ENCODE results near the gene COL9A2. TPM values are rescaled to one million over a fixed set of nuclear protein-coding genes. Genes with fewer than 3 reads are reported as not detected.

The COL9A2 gene
- total and polyA plus RNA-seq, 11 donors: 0.14 to 1.4 (median 0.50) TPM; not detected in 1

DNA sequence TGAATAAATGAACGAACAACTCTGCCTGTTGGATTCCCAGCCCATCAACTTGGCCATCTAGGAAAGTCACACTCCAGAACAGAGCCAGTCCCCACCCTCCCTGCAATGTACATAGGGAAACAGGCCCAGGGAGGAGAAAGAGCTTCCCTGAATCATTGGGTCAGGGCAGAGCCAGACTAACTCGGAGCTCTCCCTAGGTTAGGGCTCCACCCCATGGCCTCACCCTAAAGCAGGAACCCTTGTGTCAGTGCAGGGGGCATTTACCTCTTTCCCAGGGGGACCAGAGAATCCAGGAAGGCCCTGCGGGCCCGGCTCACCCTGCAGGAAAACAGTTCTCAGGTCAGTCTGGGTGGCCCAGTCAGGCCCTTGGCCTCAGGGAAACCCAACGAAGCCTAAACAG is 11.6 kb downstream of the COL9A2 start:
- peaks cover 0 to 14% (median 0%) of the 10 kb centered on the region in 9 donors for H3K27me3 ChIP-seq
- no peaks in the 10 kb centered on the region for H3K36me3 ChIP-seq
- TF ChIP-seq, protein P1, sequence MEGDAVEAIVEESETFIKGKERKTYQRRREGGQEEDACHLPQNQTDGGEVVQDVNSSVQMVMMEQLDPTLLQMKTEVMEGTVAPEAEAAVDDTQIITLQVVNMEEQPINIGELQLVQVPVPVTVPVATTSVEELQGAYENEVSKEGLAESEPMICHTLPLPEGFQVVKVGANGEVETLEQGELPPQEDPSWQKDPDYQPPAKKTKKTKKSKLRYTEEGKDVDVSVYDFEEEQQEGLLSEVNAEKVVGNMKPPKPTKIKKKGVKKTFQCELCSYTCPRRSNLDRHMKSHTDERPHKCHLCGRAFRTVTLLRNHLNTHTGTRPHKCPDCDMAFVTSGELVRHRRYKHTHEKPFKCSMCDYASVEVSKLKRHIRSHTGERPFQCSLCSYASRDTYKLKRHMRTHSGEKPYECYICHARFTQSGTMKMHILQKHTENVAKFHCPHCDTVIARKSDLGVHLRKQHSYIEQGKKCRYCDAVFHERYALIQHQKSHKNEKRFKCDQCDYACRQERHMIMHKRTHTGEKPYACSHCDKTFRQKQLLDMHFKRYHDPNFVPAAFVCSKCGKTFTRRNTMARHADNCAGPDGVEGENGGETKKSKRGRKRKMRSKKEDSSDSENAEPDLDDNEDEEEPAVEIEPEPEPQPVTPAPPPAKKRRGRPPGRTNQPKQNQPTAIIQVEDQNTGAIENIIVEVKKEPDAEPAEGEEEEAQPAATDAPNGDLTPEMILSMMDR (IDR thresholded peaks at IDR 0.05): peak in 3 of 12 donors; percentile 8 to 16 (median 13)
- no peak for TF ChIP-seq POLR2A (IDR thresholded peaks at IDR 0.05)
- H3K4me3 ChIP-seq: no peak overlapping the region
- ATAC-seq (peak in 1 of 4 donors; percentile 54), DNase-seq (no peak)
- intact Hi-C loops (cut with DNase I): no loop called here
- 82 to 88% (median 85%) methylated on average over 5 of the region's 5 CpGs for WGBS, 4 donors
- H3K27ac ChIP-seq: no peak overlapping the region
- no peaks in the 10 kb centered on the region for H3K9me3 ChIP-seq
- peaks cover 0 to 4% (median 0%) of the 10 kb centered on the region in 12 donors for H3K4me1 ChIP-seq

DNA sequence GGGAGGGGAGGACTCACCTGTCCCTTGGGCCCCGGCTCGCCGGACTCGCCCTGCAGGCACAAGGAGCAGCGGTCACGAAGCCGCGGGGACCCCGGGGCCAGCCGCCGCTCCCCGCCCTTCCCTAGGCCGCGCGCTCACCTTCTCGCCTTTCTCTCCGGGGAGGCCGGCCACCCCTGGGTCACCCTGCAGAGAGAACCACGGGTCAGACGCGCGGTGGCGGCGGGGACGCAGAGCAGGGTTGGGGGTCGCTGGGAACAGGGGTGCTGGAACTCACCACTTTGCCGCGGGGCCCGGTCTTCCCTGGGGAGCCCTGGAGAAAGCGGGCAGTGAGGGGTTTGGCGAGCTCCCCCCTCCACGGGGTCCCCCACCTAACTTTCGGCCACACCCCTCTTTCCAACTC is 13.3 kb downstream of the COL9A2 start:
- no peaks in the 10 kb centered on the region for H3K9me3 ChIP-seq
- peak overlapping the region in 2 of 12 donors; percentile 6 to 10 for H3K4me3 ChIP-seq
- no peak for ATAC-seq
- no peaks in the 10 kb centered on the region for H3K36me3 ChIP-seq
- DNase-seq: no peak
- no peak for TF ChIP-seq POLR2A (IDR thresholded peaks at IDR 0.05)
- TF ChIP-seq, protein P1 (IDR thresholded peaks at IDR 0.05): no peak
- peaks cover 0 to 14% (median 0%) of the 10 kb centered on the region in 9 donors for H3K27me3 ChIP-seq
- H3K4me1 ChIP-seq: peaks cover 0 to 4% (median 0%) of the 10 kb centered on the region in 12 donors
- no peak overlapping the region for H3K27ac ChIP-seq
- intact Hi-C loops (cut with DNase I): no loop called here
- 35 to 55% (median 47%) methylated on average over 3 to 33 of the region's 33 CpGs for WGBS, 4 donors

DNA sequence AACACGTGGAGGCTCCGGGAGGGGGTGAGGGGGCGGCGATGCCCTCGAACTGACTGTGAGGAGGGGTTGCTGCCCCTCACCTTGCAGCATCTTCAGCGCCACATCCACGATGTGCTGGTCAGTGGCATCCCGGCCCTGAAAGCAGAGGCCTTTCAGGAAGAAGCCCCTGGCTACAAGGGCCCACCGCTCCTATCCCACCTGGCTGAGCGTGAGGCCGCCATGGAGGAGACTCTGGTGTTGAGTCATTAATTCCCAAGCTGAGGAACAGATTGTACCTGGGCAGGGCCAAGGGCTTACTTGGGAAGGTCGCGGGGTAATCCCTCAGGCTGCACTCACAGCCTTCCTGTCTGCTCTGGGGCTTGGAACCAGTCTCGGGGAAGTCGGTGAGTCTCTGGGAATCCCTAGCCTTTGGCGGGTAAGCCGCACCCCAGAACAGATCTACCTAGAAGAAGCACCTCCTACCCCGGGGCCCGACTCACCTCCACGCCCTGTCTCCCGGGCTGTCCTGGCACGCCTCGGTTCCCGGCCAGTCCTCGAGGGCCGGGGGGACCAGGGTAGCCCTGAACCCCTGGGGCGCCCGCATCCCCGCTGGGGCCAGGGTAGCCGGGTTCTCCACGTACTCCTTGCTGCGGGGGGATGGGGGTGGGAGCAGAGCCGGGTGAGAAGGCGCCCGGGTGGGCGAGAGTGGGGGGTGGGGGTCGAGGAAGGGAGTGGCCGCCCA is 13.9 kb downstream of the COL9A2 start:
- no peak for ATAC-seq
- H3K4me1 ChIP-seq: peaks cover 0 to 4% (median 0%) of the 10 kb centered on the region in 12 donors
- no peaks in the 10 kb centered on the region for H3K36me3 ChIP-seq
- H3K9me3 ChIP-seq: no peaks in the 10 kb centered on the region
- H3K4me3 ChIP-seq: peak overlapping the region in 2 of 12 donors; percentile 6 to 10
- 67 to 89% (median 72%) methylated on average over 11 to 38 of the region's 38 CpGs for WGBS, 4 donors
- no peak for TF ChIP-seq POLR2A (IDR thresholded peaks at IDR 0.05)
- TF ChIP-seq, protein P1 (IDR thresholded peaks at IDR 0.05): no peak
- H3K27ac ChIP-seq: no peak overlapping the region
- H3K27me3 ChIP-seq: peaks cover 0 to 14% (median 0%) of the 10 kb centered on the region in 9 donors
- intact Hi-C loops (cut with DNase I): no loop called here
- DNase-seq: no peak

DNA sequence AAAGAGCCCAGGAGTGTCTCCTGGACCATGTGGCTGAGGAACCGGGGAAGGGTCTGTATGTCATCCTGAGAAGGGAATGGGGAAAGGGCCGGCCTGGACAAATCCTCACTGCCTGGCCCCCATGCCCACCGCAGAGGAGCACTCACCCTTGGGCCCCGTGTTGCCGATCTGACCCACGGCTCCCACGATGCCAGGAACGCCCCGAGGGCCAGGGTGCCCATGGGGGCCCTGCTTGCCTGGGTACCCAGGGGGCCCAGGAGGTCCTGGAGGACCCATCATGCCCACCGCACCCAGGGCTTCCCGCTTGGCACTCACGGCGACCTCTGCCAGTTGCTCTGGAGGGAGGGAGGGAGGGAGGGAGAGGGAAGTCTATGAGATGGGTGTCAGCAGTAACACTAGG is 14.6 kb downstream of the COL9A2 start:
- 88 to 91% (median 90%) methylated on average over 11 to 13 of the region's 13 CpGs for WGBS, 4 donors
- TF ChIP-seq, protein P1 (IDR thresholded peaks at IDR 0.05): no peak
- TF ChIP-seq POLR2A (IDR thresholded peaks at IDR 0.05): no peak
- Histone ChIP-seq H3K4me1 (peaks cover 0 to 4% (median 0%) of the 10 kb centered on the region in 12 donors), H3K9me3 (no peaks in the 10 kb centered on the region), H3K36me3 (no peaks in the 10 kb centered on the region), H3K4me3 (no peak overlapping the region), H3K27me3 (peaks cover 0 to 14% (median 0%) of the 10 kb centered on the region in 9 donors), H3K27ac (no peak overlapping the region)
- DNase-seq: no peak
- intact Hi-C loops (cut with DNase I): no loop called here
- no peak for ATAC-seq
